SHP77 (cell line): Measurements from ENCODE around the gene SFTPB.
"Not testable (repeated sequence)": the region's sequence is repeated elsewhere in the genome, so short reads cannot be mapped to it uniquely, and the experiment has no call there.

Experiments
- DNase-seq, 2 experiments: peaks; one replicate each; lab custom pipeline; 2025; lab: John Stamatoyannopoulos, UW

The SFTPB gene

GRCh38 chr2:85668009-85668856 is at the start of gene SFTPB:
SFTPB (minus strand) TSS chr2:85668199; CDS start chr2:85668183, 16 bp downstream.
- peak; percentile 41 to 43 for DNase-seq

DNA sequence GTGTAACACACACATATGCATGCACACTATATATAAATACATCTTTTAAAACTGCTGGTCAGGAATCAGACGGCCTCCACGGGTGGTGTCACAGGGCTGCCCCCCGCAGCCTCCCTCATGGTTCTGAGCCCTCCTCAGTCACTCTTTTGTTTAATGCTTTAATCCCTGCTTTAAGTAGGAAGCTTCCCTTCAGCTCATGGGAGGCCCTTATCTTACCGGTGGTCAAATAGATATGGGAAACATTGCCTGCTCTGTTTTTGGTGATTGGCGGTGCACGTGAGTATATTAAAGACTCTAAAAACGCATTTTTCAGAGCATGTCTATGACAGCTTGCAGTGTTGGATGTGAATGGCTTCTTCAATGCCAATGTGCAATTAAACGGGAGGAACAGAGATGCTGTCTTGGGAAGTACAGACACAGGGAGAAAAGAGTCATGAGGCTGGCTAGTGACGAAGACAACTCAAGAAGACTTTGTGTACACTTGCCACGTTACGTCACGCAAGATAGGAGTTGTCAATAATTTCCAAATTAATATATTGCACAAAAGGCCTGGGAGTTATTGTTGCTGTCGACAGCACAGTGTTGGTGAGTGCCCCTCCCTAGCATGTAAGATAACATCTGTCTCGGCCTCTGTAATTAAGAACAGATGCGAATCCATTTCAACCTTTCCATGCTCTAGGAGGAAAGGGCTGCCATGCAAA is 49.5 kb upstream of the SFTPB start:
- no peak for DNase-seq

- no peak for DNase-seq
Measured at GRCh38 chr2:85716346-85716914, 48.4 kb upstream of the SFTPB start.

DNA sequence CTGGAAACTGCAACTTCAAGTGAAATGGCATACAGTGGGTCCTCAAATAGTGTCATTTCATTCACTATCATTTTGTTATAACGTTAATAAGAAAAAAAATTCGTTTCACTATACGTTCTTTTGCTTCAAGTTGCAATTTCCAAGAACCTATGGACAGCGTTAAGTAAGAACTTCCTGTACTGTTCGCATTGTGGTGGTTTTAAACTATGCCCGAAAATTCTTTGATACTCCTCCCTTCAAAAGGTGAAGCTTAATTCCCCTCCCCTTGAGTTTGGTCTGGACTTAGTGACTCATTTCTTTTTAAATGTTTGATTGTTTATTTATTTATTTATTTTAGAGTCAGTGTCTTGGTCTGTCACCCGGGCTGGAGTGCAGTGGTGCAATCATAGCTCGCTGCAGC is 46.8 kb upstream of the SFTPB start:
- DNase-seq: no peak

GRCh38 chr2:85714421-85714820 is 46.4 kb upstream of the SFTPB start:
- DNase-seq: not testable (repeated sequence)

DNA sequence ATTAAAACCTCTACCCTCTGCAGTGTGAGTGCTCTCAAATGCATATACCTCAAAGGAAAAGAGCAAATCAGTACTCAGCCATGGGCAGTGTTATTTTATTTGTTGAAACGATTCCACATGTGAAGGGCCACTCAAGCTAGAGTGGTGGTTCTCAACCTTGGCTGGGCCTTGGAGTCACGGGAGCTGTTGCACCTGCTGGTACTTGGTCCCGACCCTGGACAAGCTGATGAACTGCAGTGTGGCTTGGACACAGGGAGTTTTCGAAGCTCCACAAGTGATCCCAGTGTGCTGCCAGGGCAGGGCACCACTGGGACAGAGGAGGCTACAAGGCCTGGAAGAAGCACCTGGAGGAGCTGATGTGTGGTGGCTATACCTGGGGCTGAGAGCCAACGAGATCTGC is 45.8 kb upstream of the SFTPB start:
- peak; percentile 27 to 62 for DNase-seq

DNA sequence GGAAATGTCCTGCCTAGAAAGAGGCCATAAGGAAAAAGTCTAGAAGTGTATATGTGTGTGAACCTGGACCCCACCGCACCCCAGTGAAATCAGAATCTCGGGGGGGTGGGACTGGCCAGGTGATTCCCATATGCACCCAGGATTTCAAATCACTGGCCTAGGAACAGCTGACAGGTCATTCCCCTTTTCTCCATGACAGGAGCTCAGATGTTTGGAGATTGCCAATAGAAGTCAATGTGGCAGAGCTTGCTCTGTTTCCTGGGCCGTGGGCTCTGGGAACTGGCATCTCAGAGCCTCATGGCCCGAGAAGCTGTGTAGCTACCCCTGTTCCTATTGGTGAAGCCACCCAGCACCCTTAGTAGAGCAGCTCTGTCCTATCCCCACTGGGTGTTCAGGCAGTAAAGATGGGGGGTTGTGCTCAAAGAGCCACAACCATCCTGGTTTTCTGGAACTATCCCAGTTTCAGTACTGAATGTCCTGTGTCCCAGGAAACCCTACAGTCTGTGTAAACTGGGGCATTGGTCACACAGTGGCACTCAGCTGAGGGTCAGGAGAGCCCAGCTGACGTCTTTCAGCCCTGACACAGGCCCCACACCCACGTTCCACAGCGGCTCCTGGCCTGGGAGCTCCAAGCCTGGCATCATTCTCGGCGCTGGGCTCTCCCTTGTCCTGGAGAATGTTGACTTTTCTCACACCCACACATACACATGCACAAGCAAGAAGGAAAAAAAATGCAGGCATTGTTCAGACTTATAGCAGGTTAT is 45.0 kb upstream of the SFTPB start:
- DNase-seq: no peak

DNA sequence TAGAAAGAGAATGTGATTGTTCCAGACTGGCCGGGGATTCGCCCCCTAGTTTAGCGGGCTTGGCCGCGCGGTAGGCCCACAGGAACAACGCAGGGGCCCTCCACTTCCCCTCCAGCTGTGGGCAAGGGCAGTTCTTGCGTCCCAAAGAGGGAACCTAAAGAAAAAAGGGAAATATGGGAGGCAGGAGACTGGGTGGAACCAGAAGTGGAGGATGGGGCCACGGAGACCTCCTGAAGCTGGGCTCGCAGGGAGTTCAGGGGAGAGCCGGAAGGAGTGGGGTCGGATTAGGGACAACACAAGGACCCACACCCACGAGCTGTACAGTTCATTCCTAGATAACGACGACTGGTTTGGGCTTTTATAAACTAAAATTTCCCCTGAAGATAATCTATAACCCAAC is 44.3 kb upstream of the SFTPB start:
- DNase-seq: no peak

GRCh38 chr2:85711578-85712060 is 43.6 kb upstream of the SFTPB start:
- no peak for DNase-seq

DNA sequence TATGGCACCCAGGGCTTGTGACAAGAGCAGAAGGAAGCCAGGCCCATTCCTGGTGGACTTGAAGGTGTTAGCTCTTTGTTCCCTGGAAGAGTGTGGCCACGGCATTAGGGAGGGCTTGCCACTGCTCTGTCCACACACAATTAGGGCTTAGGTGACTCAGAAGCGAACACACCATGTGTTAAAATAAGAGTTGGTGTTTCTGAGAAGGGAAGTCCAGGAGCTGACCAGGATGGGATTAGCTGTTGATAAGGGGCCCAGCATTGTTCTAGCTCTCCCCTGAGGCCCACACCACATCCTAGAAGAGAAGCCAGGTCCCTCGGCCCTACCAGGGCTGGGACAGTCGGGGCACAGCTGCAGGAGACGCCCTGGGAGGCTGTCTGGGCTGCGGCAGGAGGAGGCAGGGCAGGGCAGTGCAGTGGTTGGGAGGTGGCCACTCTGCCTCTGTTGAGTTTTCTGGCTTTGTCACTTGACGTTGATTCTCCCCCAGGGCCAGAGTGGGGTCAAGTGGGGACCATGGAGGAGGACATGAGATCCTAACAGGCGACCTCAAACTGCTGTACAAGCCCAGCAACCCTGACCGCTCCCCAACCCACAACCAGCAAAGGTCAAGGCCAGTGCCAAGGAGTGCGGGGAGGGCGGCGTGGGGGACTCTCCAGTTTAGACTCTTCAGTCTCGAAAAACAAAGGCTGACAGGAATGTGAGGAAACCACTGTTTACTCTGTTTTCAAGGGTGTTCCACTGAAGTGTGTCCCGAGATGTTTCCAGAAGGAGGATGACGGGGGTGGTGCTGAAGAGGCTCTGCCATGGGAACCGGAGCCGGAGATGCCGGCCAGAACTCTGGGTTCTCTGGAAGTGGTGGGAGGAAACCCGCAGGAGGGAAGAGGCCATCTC is 42.9 kb upstream of the SFTPB start:
- DNase-seq: no peak

DNA sequence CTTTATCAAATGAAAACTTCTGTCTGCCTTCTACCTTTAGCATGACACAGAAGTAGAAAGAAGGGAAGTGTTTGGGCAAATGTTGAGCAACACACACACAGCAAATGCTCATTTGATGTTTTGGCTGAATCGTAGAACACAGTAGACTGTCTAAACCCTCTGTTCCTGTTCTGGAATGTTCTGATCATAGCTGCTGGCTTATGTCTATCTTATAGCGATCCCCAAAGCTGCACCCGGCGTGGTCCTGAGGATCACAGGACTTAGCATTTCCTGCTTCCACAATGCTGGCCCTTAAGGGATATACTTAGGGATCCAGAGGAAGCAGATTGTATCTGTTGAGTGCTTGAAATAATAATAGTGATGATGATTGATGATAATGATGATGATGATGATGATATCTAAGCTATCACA is 41.4 kb upstream of the SFTPB start:
- no peak for DNase-seq

- no peak for DNase-seq
Measured at GRCh38 chr2:85708641-85709040, 40.6 kb upstream of the SFTPB start.

- peak; percentile 68 to 69 for DNase-seq
Measured at GRCh38 chr2:85707304-85707703, 39.3 kb upstream of the SFTPB start.

- no peak for DNase-seq
Measured at GRCh38 chr2:85706599-85707296, 38.7 kb upstream of the SFTPB start.

GRCh38 chr2:85706063-85706462 is 38.1 kb upstream of the SFTPB start:
- DNase-seq: no peak

GRCh38 chr2:85705680-85706039 is 37.7 kb upstream of the SFTPB start:
- no peak for DNase-seq

GRCh38 chr2:85704800-85705679 is 37.0 kb upstream of the SFTPB start:
- DNase-seq: no peak

- no peak for DNase-seq
Measured at GRCh38 chr2:85704038-85704437, 36.0 kb upstream of the SFTPB start.

DNA sequence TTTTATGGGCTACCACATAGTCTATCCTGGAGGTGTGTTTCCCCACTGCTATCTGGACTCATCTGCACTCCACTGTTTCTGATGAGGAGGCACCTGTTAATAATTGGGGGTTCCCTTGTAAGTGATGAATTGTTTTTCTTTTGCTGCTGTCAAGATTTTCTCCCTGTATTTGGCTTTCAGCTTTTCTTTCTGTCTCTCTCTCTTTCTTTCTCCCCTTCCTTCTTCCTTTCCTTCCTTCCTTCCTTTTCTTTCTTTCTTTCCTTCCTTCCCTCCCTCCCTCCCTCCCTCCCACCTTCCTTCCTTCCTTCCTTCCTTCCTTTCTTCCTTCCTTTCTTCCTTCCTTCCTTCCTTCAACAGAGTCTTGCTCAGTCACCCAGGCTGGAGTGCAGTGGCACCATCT is 35.3 kb upstream of the SFTPB start:
- no peak for DNase-seq

- DNase-seq: no peak
Measured at GRCh38 chr2:85702800-85703199, 34.8 kb upstream of the SFTPB start.
